ENCODE results near the gene PLEKHJ1.

Gene PLEKHJ1

DNA sequence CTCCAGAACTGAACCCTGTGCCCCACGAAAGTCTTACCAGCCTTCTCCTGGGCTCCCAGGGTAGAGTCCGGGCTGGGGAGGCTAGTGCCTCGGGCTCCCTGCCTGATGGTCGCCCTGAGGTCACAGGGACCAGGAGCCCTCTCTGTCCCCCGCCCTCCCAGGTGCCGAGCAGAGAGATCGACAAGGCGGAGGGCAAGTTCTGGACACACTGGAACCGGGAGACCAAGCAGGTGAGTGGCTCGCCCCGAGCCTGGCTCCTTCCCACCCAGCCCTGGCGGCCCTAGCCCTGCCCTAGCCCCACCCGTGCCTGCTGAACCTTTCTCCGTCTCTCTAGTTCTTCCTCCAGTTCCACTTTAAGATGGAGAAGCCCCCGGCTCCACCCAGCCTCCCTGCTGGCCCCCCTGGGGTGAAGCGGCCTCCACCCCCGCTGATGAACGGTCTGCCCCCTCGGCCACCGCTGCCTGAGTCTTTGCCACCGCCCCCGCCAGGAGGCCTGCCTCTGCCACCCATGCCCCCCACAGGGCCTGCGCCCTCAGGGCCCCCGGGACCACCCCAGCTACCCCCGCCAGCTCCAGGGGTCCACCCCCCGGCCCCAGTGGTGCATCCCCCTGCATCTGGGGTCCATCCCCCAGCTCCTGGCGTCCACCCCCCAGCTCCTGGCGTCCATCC is 11.4 kb upstream of the PLEKHJ1 start:
- TF ChIP-seq, protein P1, sequence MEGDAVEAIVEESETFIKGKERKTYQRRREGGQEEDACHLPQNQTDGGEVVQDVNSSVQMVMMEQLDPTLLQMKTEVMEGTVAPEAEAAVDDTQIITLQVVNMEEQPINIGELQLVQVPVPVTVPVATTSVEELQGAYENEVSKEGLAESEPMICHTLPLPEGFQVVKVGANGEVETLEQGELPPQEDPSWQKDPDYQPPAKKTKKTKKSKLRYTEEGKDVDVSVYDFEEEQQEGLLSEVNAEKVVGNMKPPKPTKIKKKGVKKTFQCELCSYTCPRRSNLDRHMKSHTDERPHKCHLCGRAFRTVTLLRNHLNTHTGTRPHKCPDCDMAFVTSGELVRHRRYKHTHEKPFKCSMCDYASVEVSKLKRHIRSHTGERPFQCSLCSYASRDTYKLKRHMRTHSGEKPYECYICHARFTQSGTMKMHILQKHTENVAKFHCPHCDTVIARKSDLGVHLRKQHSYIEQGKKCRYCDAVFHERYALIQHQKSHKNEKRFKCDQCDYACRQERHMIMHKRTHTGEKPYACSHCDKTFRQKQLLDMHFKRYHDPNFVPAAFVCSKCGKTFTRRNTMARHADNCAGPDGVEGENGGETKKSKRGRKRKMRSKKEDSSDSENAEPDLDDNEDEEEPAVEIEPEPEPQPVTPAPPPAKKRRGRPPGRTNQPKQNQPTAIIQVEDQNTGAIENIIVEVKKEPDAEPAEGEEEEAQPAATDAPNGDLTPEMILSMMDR (IDR thresholded peaks at IDR 0.05; ENCODE audit: borderline replicate concordance, insufficient read depth, low read depth, low read length), result no peak
- H3K4me3 ChIP-seq (ENCODE audit: low read depth, low read length), result no peak overlapping the region

DNA sequence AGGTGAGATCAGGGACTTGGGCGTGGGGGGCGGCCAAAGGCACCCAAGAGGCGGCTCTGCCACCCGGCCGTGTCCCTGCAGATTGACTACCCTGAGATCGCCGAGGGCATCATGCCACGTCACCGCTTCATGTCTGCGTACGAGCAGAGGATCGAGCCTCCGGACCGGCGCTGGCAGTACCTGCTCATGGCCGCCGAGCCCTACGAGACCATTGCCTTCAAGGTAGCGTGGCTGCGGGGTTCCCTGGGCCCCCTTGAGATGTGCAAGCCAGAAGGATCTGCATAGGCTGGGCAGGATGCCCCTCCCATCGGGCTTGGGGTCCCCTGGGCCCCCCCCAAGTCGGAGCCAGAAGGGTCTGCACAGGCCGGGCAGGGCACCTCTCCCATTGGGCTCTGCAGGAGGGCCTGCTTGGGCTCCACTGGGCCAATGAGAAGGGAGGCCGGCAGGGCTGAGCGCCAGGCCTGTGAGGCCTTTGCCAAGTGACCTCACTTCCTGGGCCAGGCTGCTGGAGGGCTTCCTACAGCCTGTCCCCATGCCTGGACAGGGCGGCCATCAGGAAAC is 10.8 kb upstream of the PLEKHJ1 start:
- H3K4me3 ChIP-seq (ENCODE audit: low read depth, low read length), result no peak overlapping the region
- TF ChIP-seq, protein P1 (IDR thresholded peaks at IDR 0.05; ENCODE audit: borderline replicate concordance, insufficient read depth, low read depth, low read length), result no peak

DNA sequence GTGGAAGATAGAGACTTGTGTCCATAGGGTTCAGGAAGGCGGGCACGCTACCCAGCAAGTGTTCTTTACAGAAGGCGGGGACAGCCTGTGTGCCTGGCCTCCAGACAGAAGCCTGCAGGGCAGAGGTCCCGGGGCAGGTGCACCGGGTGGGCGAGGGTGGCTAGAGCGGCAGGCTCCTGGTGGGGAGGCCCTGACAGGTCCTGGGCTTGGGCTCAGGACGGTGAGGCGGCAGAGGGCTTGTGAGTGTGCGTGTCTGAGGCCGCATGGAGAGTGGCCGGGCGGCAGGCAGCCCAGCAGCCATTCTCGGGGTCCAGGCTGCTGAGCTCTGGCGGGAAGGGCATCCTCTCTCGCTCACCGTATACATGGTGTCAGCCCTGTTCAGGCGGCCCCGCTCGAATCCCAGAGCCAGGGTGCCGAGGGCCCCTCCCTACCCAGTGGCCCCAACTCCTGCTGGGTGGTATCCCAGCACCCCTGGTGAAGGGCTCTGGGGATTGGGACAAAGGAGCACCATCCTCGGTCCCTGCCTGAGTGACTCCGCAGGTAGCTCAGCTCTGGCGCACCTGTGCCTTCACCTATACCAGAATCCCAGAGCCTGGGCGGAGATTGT is 10.0 kb upstream of the PLEKHJ1 start:
- no peak overlapping the region for H3K4me3 ChIP-seq (ENCODE audit: low read depth, low read length)
- TF ChIP-seq, protein P1 (IDR thresholded peaks at IDR 0.05; ENCODE audit: borderline replicate concordance, insufficient read depth, low read depth, low read length), result no peak

DNA sequence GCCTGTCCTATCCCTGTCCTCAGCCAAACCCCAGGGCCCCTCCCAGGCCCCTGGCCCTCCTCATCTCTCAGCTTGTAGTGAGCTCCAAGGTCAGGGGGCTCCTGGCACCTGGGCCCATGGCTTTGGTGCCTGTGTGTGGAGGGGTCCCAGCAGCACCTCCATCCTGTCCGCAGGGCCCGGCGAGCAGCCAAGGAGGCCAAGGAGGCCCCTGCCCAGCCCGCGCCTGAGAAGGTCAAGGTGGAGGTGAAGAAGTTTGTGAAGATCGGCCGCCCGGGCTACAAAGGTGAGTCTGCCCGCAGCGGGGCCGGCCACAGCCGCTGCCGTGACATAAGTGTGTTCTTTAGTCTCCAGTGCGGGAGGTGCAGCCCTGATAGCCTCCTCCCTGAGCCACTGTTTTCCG is 9.1 kb upstream of the PLEKHJ1 start:
- TF ChIP-seq, protein P1 (IDR thresholded peaks at IDR 0.05; ENCODE audit: borderline replicate concordance, insufficient read depth, low read depth, low read length), result no peak
- H3K4me3 ChIP-seq (ENCODE audit: low read depth, low read length), result no peak overlapping the region

DNA sequence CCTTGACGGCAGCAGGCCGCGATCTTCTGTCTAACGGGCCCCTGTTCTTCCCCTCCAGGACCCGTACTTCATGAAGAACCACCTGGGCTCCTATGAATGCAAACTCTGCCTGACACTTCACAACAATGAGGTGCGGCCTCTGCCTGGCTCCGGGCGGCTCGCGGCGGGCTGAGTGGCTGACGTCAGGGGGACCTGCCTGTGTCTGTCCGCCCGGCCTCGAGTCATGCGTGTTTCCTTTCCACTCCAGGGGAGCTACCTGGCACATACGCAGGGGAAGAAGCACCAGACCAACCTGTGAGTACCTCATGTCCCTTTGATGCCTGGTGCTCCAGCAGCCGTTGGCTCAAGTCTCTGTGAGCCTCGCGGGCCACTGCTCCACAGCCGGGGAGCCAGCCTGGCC is 8.4 kb upstream of the PLEKHJ1 start:
- TF ChIP-seq, protein P1 (IDR thresholded peaks at IDR 0.05; ENCODE audit: borderline replicate concordance, insufficient read depth, low read depth, low read length), result no peak

DNA sequence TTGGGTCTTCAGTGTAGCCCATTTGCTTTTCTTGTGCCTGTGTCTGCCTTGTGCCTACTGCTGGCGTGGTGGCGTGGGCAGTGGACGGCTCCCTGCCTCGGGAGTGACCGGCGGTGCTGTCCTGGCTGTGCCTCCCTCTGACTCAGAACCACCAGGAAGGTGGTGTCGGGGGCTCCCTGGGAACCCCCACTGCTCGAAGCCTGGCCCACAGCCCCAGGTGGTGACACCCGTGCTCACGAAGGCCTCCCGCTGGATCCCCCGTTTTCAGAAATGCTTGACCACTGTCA is 7.9 kb upstream of the PLEKHJ1 start:
- TF ChIP-seq, protein P1 (IDR thresholded peaks at IDR 0.05; ENCODE audit: borderline replicate concordance, insufficient read depth, low read depth, low read length), result no peak
- H3K4me3 ChIP-seq (ENCODE audit: low read depth, low read length), result no peak overlapping the region

More for the DNA sequence above, 8.4 kb upstream of the PLEKHJ1 start:
- H3K4me3 ChIP-seq (ENCODE audit: low read depth, low read length), result no peak overlapping the region

Data from GM12875 (cell line).